Large intestine (tissue), 3 donors: ENCODE data around the gene TMEM45B. TPM values are rescaled to one million over a fixed set of nuclear protein-coding genes. Genes with fewer than 3 reads are reported as not detected.

ENCODE experiments used
- DNase-seq, 2 donors: peaks; one replicate each; pipeline versions ENCODE4 v3.0.0 to v3.0.0-alpha.2; 2013
- H3K27ac ChIP-seq: one replicate; pipeline ENCODE4 v1.5.1; 2013; ENCODE audit warnings: low read length
- H3K27me3 ChIP-seq: 2 replicates; pipeline ENCODE4 v1.6.1; 2013; ENCODE audit warnings: low read length; ENCODE audit not compliant: control insufficient read depth, insufficient read depth
- H3K36me3 ChIP-seq: 2 replicates; pipeline ENCODE4 v1.6.1; 2013; ENCODE audit warnings: low read length; ENCODE audit not compliant: control insufficient read depth, insufficient read depth
- H3K4me1 ChIP-seq: one replicate; pipeline ENCODE4 v1.6.1; 2013; ENCODE audit warnings: low read length; ENCODE audit not compliant: control insufficient read depth, insufficient read depth
- H3K4me3 ChIP-seq: one replicate; pipeline ENCODE4 v1.5.1; 2013; ENCODE audit warnings: low read length
- H3K9me3 ChIP-seq: one replicate; pipeline ENCODE4 v1.6.1; 2013; ENCODE audit warnings: mild to moderate bottlenecking, low read depth, low read length, moderate library complexity; ENCODE audit not compliant: control insufficient read depth
- WGBS: methylation state at CpG from one replicate; pipeline ENCODE4 v1.1.5; 2013; ENCODE audit warnings: low lambda C conversion rate; ENCODE audit not compliant: insufficient coverage; 5-methylcytosine and 5-hydroxymethylcytosine counted together
- polyA plus RNA-seq: library from polyadenylated mRNA; unstranded; fragments of 120-200 nt; gene quantifications from one replicate; pipeline ENCODE4 v1.2.1, GENCODE V29; 2013

TMEM45B gene
- polyA plus RNA-seq, 1 donor: 247 TPM

DNA sequence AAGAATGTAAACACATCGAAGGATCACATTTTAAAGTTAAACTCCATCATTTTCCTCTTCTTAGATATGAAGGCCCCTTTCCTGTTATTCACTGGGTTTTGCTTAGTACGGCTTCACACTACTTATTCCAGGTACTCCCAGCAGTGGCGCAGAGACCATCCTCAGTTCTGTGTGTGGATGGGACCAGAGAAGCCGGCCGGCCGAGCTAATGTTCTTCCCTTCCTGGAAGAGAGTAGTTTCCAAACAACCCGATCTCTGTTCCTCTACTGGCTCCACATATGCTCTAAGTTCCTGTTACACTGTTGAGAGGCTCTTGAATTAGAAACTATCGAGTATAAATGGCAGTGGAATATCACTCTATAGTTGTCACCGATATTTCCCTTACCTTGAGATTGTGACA is 80.4 kb downstream of the TMEM45B start:
- Histone ChIP-seq H3K36me3 (peaks cover 16% of the 10 kb centered on the region), H3K4me3 (peak overlapping the region; percentile 86), H3K27ac (no peak overlapping the region), H3K27me3 (no peaks in the 10 kb centered on the region), H3K9me3 (no peaks in the 10 kb centered on the region), H3K4me1 (no peaks in the 10 kb centered on the region)
- no peak for DNase-seq
- 67% methylated on average over 3 of the region's 9 CpGs for WGBS

GRCh38 chr11:129905402-129905801 is 89.8 kb downstream of the TMEM45B start:
- no peak for DNase-seq
- H3K27me3 ChIP-seq: no peaks in the 10 kb centered on the region
- H3K9me3 ChIP-seq: no peaks in the 10 kb centered on the region
- H3K4me3 ChIP-seq: no peak overlapping the region
- H3K4me1 ChIP-seq: no peaks in the 10 kb centered on the region
- peaks cover 47% of the 10 kb centered on the region for H3K36me3 ChIP-seq
- no peak overlapping the region for H3K27ac ChIP-seq
- no CpG with 5 or more reads among the region's 8 CpGs for WGBS

Other genes starting within 250 kb of the TMEM45B start
- 32.8 TPM for gene NFRKB, start 79.7 kb downstream of the TMEM45B start, polyA plus RNA-seq
- 8.8 TPM for gene PRDM10, start 187.0 kb downstream of the TMEM45B start, polyA plus RNA-seq